ENCODE results near the gene BFSP2.

BFSP2 gene

GRCh38 chr3:133424937-133425869 is 25.3 kb downstream of the BFSP2 start:
- DNase-seq: no peak

- no peak for DNase-seq
Measured at GRCh38 chr3:133425898-133426297, 26.0 kb downstream of the BFSP2 start.

GRCh38 chr3:133426721-133427120 is 26.9 kb downstream of the BFSP2 start:
- DNase-seq: no peak

- no peak for DNase-seq
Measured at GRCh38 chr3:133428552-133428951, 28.7 kb downstream of the BFSP2 start.

GRCh38 chr3:133429063-133429462 is 29.2 kb downstream of the BFSP2 start:
- no peak for DNase-seq

- DNase-seq: no peak
Measured at GRCh38 chr3:133439563-133439962, 39.7 kb downstream of the BFSP2 start.

DNA sequence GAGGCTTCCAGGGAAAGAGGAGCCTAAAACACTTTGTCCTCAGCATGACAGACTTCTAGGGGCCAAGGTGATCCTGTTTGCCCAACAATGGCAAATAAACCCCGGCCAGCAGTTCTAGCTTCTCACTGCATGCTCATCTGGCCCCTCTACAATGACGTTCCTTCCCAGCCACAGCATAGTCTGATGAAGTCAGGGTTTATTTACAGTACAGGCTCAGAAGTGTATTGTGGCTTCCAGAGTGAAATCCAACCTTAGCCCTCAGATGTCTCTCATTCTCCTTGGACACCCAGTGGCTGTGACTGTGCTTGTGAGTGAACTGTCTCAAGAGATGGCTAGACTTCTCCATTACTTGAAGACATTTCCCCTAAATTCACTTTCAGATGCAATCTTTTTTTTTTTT is 40.8 kb downstream of the BFSP2 start:
- no peak for DNase-seq

DNA sequence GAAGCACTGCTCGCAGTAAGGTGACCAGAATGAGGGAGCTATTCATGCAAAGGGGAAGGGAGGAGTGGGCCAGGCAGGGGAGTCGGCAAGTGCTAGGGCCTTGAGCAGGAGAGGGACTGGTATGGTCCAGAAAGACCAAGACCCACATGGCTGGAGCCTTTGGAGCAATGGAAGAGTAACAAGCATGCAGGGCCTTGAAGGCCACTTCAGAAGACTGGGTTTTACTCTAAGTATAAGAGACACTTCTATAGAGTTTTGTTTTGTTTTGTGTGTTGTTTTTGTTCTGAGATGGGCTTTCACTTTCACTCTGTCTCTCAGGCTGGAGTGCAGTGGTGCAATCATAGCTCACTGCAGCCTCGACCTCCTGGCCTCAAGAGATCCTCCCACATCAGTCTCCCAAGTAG is 42.0 kb downstream of the BFSP2 start:
- no peak for DNase-seq

GRCh38 chr3:133442518-133442917 is 42.7 kb downstream of the BFSP2 start:
- no peak for DNase-seq

- no peak for DNase-seq
Measured at GRCh38 chr3:133443649-133444422, 44.0 kb downstream of the BFSP2 start.

DNA sequence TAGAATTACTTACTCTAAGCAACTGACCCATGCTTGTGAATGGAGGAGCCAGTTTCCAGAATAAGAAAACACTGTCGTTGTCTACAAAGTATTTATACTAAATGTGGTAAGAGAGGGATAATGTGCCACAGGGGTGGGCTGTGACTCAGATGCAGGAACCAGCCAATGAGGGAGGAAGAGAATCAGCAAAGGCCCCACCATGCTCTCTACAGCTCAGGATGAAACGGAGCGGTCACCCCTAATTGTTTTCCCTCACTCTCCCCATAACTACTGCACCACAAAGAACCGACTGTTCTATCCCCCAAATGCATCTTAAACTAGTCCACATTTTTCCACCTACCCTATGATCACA is 44.5 kb downstream of the BFSP2 start:
- no peak for DNase-seq

GRCh38 chr3:133445108-133445507 is 45.3 kb downstream of the BFSP2 start:
- DNase-seq: no peak

DNA sequence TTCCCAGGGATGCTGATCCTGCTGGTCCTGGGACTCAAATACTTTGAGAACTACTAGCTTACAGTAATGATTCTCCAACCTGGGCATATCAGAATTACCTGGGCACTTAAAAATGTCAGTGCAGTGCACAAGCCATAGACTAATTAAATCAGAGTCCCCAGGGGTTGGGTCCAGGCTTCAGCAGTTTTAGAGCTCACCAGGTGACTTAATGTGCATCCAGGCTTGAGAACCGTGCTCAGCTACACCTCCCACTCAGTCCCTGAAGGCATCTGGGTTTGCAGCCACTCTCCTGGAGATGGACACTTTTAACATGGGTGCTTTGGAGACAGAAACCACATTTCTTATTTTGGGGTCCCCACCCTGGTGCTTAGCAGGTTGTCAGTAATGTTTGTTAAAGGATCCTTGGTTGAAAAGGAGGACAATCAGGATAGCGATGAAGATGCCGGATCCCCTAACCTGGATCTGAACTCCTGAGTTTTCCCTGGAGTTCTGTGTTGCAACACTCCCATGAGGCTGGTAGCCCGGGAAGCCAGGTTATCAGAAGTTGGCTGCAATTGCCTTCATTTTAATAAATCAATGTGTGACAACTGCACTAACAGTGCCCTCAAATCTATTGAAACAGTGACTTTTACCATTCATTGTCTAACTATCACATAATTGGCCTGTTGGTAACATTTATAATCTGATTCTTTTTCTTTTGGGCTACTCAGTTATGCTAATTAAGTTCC is 48.1 kb downstream of the BFSP2 start:
- DNase-seq: no peak

DNA sequence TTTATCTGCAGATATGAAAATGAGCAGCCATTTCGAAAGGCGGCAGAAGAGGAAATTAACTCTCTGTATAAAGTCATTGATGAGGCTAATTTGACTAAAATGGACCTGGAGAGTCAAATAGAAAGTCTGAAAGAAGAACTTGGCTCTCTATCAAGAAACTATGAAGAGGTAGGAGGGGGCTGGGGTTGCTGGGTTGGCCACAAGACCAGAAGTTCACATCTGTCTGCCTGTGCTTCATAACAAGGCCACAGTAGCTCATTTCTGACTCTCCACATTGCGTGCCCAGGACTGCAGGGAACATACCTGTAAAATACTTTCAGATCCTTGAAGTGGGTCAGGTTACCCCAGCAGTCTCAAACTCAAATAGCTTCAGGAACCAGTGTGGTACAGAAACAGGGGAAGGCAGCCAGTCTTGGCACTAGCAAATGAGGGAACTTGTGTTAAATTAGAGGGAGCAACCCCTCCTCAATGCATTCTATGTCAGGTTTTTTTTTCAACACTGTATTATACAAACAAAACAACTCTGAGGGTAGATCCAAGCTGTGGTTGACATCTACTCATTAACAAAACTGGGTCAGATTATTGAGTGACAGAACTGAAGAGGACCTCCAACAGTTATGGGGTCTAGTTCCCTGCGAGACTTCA is 48.7 kb downstream of the BFSP2 start:
- peak; percentile 55 for DNase-seq

DNA sequence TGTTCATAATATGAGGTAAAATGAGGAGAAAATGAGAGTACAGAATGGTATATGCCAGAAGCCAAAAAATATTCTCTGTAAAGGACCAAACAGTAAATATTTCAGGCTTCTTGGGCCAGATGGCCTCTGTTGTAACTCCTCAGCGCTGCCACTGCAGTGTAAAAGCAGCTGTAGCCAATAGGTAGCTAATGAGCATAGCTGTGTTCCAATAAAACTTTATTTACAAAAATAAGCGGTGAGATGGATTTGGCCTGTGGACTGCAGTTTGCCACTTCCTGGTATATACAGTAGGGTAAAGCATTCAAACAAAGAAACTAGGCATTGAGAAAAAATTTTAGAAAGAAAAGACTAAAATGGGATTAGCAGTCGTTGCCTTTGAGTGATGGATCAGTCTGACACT is 51.5 kb downstream of the BFSP2 start:
- DNase-seq: no peak

GRCh38 chr3:133452641-133453319 is 52.9 kb downstream of the BFSP2 start:
- DNase-seq: no peak

GRCh38 chr3:133453383-133453782 is 53.5 kb downstream of the BFSP2 start:
- no peak for DNase-seq

DNA sequence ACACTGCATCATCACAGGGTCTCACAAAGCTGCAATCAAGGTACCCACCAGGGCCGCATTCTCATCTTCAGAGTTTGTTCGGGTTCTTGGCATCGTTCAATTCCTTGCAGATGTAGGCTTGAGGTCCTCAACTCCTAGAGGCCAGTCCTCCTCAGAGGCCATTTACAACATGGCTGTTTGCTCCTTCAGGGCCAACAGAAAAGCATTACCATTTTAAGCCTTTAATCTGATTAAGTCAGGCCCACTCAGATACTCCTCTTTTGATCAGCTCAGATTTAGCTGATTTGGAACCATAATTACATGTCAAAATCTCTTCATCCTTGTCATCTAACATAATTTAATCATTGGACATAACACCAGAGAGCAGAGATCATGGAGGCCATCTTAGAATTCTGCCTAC is 55.4 kb downstream of the BFSP2 start:
- no peak for DNase-seq

DNA sequence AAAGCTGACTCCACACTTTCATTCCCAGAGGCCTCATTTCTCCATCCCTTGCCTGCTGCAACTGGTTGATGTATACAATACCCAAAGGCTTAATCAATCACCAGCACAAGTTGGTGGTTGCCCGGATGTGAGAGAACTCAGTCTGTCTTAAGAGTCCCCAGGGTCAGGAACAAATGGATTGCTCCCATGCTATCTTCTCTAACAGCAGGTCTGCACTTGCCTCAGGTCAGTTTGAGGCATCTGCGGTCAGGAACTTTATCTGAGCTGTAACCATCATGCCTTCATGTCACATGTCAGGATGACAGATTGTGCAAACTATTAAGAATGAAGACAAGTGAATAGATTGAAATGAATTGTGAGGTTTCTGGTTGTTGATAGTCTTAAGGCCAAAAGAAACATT is 56.1 kb downstream of the BFSP2 start:
- no peak for DNase-seq

DNA sequence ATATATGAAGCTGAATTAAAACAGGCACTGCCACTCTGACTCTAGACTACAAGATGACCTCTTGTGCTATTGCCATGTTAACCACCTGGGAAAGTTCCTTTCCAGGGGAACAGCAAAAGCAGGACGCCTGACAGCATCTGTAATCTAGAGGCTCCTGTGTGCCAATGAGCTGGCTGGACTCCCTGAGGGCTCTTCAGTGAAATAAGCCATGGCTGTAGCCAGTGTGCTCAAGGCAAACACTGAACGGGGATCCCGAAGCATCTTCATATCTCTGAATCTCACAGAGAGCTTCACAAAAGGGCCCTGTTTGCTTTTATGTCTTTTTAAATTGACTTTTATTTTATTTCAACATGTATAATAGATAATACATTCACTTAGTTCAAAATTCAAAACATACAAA is 57.2 kb downstream of the BFSP2 start:
- no peak for DNase-seq

GRCh38 chr3:133457465-133458067 is 57.7 kb downstream of the BFSP2 start:
- DNase-seq: no peak

- DNase-seq: no peak
Measured at GRCh38 chr3:133459400-133459799, 59.5 kb downstream of the BFSP2 start.

Measured in stimulated activated naive CD4-positive, alpha-beta T cell treated with Interleukin-2 at 50 U/mL for 16 hours (primary cell).